ENCODE data around the gene ANO6. TPM values are rescaled to one million over a fixed set of nuclear protein-coding genes. Genes with fewer than 3 reads are reported as not detected.

ANO6 gene
- total and polyA plus RNA-seq, 2 of the 4 experiments (the other 2 are of a cell fraction): 21.6 to 41.0 TPM

GRCh38 chr12:45232756-45233372 lies 17.0 kb downstream of the ANO6 start:
- intact Hi-C loops (cut with micrococcal nuclease) (loop anchor here (1.0 to 5.0 kb wide), 2 partner anchors 17 to 494 kb away; partner anchors contain the start of genes ANO6 and ARID2), in situ Hi-C loops (cut with MboI; ENCODE audit: low sequenced_read_pairs) (no loop called here), dilution Hi-C loops (cut with HindIII; ENCODE audit: low sequenced_read_pairs, unreplicated experiment) (no loop called here)
- peak overlapping the region; percentile 91 for H2BK120ac ChIP-seq (ENCODE audit: low read depth, low read length)
- H3K56ac ChIP-seq (ENCODE audit: extremely low read depth, insufficient read depth, low read length): peak overlapping the region; percentile 48
- H2BK15ac ChIP-seq (ENCODE audit: low read depth, low read length): peak overlapping the region; percentile 79; the same call in 2 of the 3 replicates
- H4K5ac ChIP-seq (ENCODE audit: low read depth, low read length): peak overlapping the region; percentile 56; the same call in 1 of the 2 replicates
- H2BK5ac ChIP-seq (ENCODE audit: low read depth, low read length, poor library complexity, severe bottlenecking): peak overlapping the region; percentile 93
- ChIA-PET CTCF (interaction anchor here (0.7 to 1.4 kb wide), 4 partner anchors 17 to 284 kb away, joined by 3 to 6 read pairs (median 4); partner anchors contain the start of gene ANO6), POLR2A (ENCODE audit: unreplicated experiment) (interaction anchor here (1.1 kb wide), 1 partner anchor 13 kb away, joined by 4 read pairs; no protein-coding TSS in a partner anchor)
- TF ChIP-seq NFE2L2 (IDR thresholded peaks at IDR 0.05; ENCODE audit: low read depth, low read length) (peak; percentile 13; the same call in 1 of the 2 replicates), RCOR1 (IDR thresholded peaks at IDR 0.05; ENCODE audit: insufficient replicate concordance, low read length) (peak; percentile 23), CHD1 (IDR thresholded peaks at IDR 0.05; ENCODE audit: low read depth, low read length) (no peak), BHLHE40 (IDR thresholded peaks at IDR 0.05; ENCODE audit: low read depth, low read length) (peak; percentile 62), POLR2A (IDR thresholded peaks at IDR 0.05; ENCODE audit: low read depth, low read length) (peak; percentile 75), MAFK (IDR thresholded peaks at IDR 0.05; ENCODE audit: low read depth, low read length) (no peak), FOS (IDR thresholded peaks at IDR 0.05; ENCODE audit: low read depth, low read length) (peak; percentile 97)
- no peaks in the 10 kb centered on the region for H3K9me3 ChIP-seq (ENCODE audit: control insufficient read depth, insufficient read depth, low read length)
- peaks cover 13% of the 10 kb centered on the region for H3K9me1 ChIP-seq (ENCODE audit: insufficient read depth, low read length)
- no peak overlapping the region for H3K4me3 ChIP-seq (ENCODE audit: insufficient read depth, low read depth, low read length)
- H2AFZ ChIP-seq (replicated peaks; ENCODE audit: low read length, poor library complexity): no peak overlapping the region
- H4K8ac ChIP-seq (ENCODE audit: low read depth in 2 of 2, low read length in 2 of 2): peak overlapping the region; percentile 22 to 83; a peak in 2 of 4 replicates
- peak; percentile 98 for DNase-seq
- peak overlapping the region; percentile 66; the same call in 1 of the 2 replicates for H3K23ac ChIP-seq (ENCODE audit: low read depth, low read length)
- peak overlapping the region; percentile 10; the same call in 1 of the 2 replicates for H3K9ac ChIP-seq (ENCODE audit: low read depth, low read length)
- peak overlapping the region; percentile 84; the same call in 1 of the 2 replicates for H2BK20ac ChIP-seq (ENCODE audit: low read depth, low read length)
- WGBS, 2 experiments (ENCODE audit: extremely low coverage in 2 of 2, insufficient read length in 1 of 2): no CpG with 5 or more reads among the region's 6 CpGs
- H3K18ac ChIP-seq (ENCODE audit: low read depth, low read length): peak overlapping the region; percentile 79; the same call in 1 of the 2 replicates
- peak overlapping the region; percentile 60 for H2AK5ac ChIP-seq (ENCODE audit: low read depth, low read length)
- peak overlapping the region; percentile 69 for H3K14ac ChIP-seq (replicated peaks; ENCODE audit: low read depth, low read length)
- peak overlapping the region; percentile 78 for H3K4ac ChIP-seq (ENCODE audit: low read depth, low read length)
- H3K27me3 ChIP-seq (ENCODE audit: control insufficient read depth, insufficient read depth, low read length): no peaks in the 10 kb centered on the region
- peak overlapping the region; percentile 70 for H3K27ac ChIP-seq (ENCODE audit: insufficient read depth, low read length)
- H4K20me1 ChIP-seq (ENCODE audit: insufficient read depth, low read length): peaks cover 11% of the 10 kb centered on the region; the same call in 1 of the 2 replicates
- H3K4me1 ChIP-seq (ENCODE audit: control insufficient read depth, insufficient read depth, low read length): peaks cover 19% of the 10 kb centered on the region
- no peaks in the 10 kb centered on the region for H3K36me3 ChIP-seq (ENCODE audit: control insufficient read depth, insufficient read depth, low read length)
- ATAC-seq (ENCODE audit: low read depth): peak; percentile 72
- peaks cover 26 to 58% of the 10 kb centered on the region in 2 experiments for H3K79me1 ChIP-seq (ENCODE audit: low read depth in 1 of 2, low read length in 2 of 2)
- H2AK9ac ChIP-seq (replicated peaks; ENCODE audit: low read depth, low read length, poor library complexity): peak overlapping the region; percentile 70
- peak overlapping the region; percentile 75 for H3K4me2 ChIP-seq (ENCODE audit: low read depth, low read length)
- H4K91ac ChIP-seq (ENCODE audit: insufficient read depth, low read depth, low read length): peak overlapping the region; percentile 86
- BruUV-seq (replicated peaks): no TSS peak

Measured in IMR-90 (cell line).